H1 (cell line): Measurements from ENCODE around the gene MRPS24. TPM values are rescaled to one million over a fixed set of nuclear protein-coding genes. Genes with fewer than 3 reads are reported as not detected.

Source experiments
- CTCF ChIA-PET: fragments of 300-600 bp; sonication (Branson Sonifier 250); formaldehyde crosslinking; loops from one replicate; lab custom pipeline; 2021; ENCODE audit not compliant: partially characterized antibody; lab: Charles Lee
- POLR2A ChIA-PET: fragments of 300-600 bp; sonication (Branson Sonifier 250); formaldehyde crosslinking; loops from one replicate; lab custom pipeline; 2021; ENCODE audit warnings: inconsistent platforms; ENCODE audit not compliant: partially characterized antibody; lab: Charles Lee
- DNase-seq, 2 experiments: peaks; one replicate each; pipeline versions ENCODE4 v3.0.0 to v3.0.0-alpha.2; 2010 to 2022; ENCODE audit warnings: low spot score in 2 of 2, low read depth in 1 of 2, mixed read lengths in 1 of 2
- FAIRE-seq: peaks from 2 replicates; lab custom pipeline; 2011; peaks lifted over from hg19 to GRCh38; lab: Jason Lieb, UNC
- H2AFZ ChIP-seq: 2 replicates; pipeline ENCODE4 v1.8.1; 2012; ENCODE audit warnings: low read length, inconsistent platforms
- H2AK5ac ChIP-seq: 2 replicates; pipeline ENCODE4 v1.6.1; 2013; ENCODE audit warnings: low read depth, low read length
- H2BK120ac ChIP-seq: replicated peaks from 2 replicates; pipeline ENCODE3; 2013; ENCODE audit warnings: low read depth, low read length, inconsistent platforms
- H2BK12ac ChIP-seq: 2 replicates; pipeline ENCODE4 v1.6.1; 2013; ENCODE audit warnings: low read depth, low read length
- H2BK15ac ChIP-seq: 2 replicates; pipeline ENCODE4 v1.6.1; 2013; ENCODE audit warnings: low read length
- H2BK20ac ChIP-seq: 2 replicates; pipeline ENCODE4 v1.6.1; 2013; ENCODE audit warnings: low read length
- H2BK5ac ChIP-seq: 2 replicates; pipeline ENCODE4 v1.6.1; 2013; ENCODE audit warnings: low read depth, low read length
- H3K14ac ChIP-seq: 2 replicates; pipeline ENCODE4 v1.6.1; 2013; ENCODE audit warnings: inconsistent platforms; ENCODE audit not compliant: insufficient read length
- H3K18ac ChIP-seq: 2 replicates; pipeline ENCODE4 v1.6.1; 2013; ENCODE audit warnings: low read length; ENCODE audit errors: extremely low read depth
- H3K23ac ChIP-seq: 2 replicates; pipeline ENCODE4 v1.6.1; 2013; ENCODE audit warnings: inconsistent platforms; ENCODE audit not compliant: insufficient read length
- H3K23me2 ChIP-seq: 2 replicates; pipeline ENCODE4 v1.6.1; 2013; ENCODE audit warnings: low read depth, low read length
- H3K27ac ChIP-seq: 2 replicates; pipeline ENCODE4 v1.6.1; 2011; ENCODE audit warnings: low read depth, low read length, inconsistent platforms
- H3K27me3 ChIP-seq, 4 experiments: replicated peaks in 1 of 4; 1 replicate in 1 of 4; 2 replicates in 3 of 4; pipeline versions ENCODE4 v1.6.1 to v1.8.1; 2011 to 2013; ENCODE audit warnings: low read length in 3 of 4, mild to moderate bottlenecking in 3 of 4, inconsistent platforms in 2 of 4, mixed read lengths in 2 of 4, moderate library complexity in 1 of 4; ENCODE audit not compliant: control insufficient read depth in 3 of 4, insufficient read depth in 3 of 4; ENCODE audit errors: extremely low read depth in 1 of 4
- H3K36me3 ChIP-seq, 4 experiments: 2 replicates each; pipeline versions ENCODE4 v1.6.1 to v1.8.1; 2011 to 2013; ENCODE audit warnings: mild to moderate bottlenecking in 4 of 4, low read length in 3 of 4, moderate library complexity in 2 of 4, control low read depth in 1 of 4, inconsistent platforms in 1 of 4; ENCODE audit not compliant: insufficient read depth in 4 of 4, control insufficient read depth in 2 of 4
- H3K4ac ChIP-seq: replicated peaks from 2 replicates; pipeline ENCODE3; 2013; ENCODE audit warnings: low read length, low read depth, mixed read lengths, inconsistent platforms; ENCODE audit not compliant: insufficient read length
- H3K4me1 ChIP-seq, 4 experiments: replicated peaks in 1 of 4; 1 replicate in 1 of 4; 2 replicates in 3 of 4; pipeline versions ENCODE4 v1.6.1 to v1.8.1; 2011 to 2013; ENCODE audit warnings: low read length in 3 of 4, inconsistent platforms in 2 of 4, mixed read lengths in 1 of 4; ENCODE audit not compliant: insufficient read depth in 4 of 4, control insufficient read depth in 3 of 4
- H3K4me2 ChIP-seq, 2 experiments: 2 replicates each; pipeline versions ENCODE4 v1.6.1 to v1.8.1; 2011 to 2013; ENCODE audit warnings: low read depth in 2 of 2, low read length in 2 of 2, control low read depth in 1 of 2, inconsistent platforms in 1 of 2, mild to moderate bottlenecking in 1 of 2; ENCODE audit not compliant: insufficient read depth in 1 of 2
- H3K4me3 ChIP-seq, 4 experiments: fragments of 200-600, 300-600 bp in 1 of 4; sonication (generic), shearing (Covaris generic), sonication (Bioruptor Twin) in 1 of 4; 2 replicates each; pipeline versions ENCODE4 v1.5.1 to v1.8.1; 2011 to 2016; ENCODE audit warnings: low read length in 4 of 4, low read depth in 3 of 4, control low read depth in 2 of 4, inconsistent platforms in 2 of 4, mild to moderate bottlenecking in 2 of 4, mixed read lengths in 1 of 4, moderate library complexity in 1 of 4; ENCODE audit not compliant: insufficient read depth in 2 of 4; ENCODE audit errors: extremely low read depth in 1 of 4
- H3K56ac ChIP-seq: replicated peaks from 2 replicates; pipeline ENCODE3; 2013; ENCODE audit warnings: low read depth, mild to moderate bottlenecking, mixed read lengths, low read length, inconsistent platforms; ENCODE audit not compliant: insufficient read length
- H3K79me1 ChIP-seq: 2 replicates; pipeline ENCODE4 v1.6.1; 2013; ENCODE audit warnings: low read depth, low read length, control low read depth
- H3K79me2 ChIP-seq, 2 experiments: 2 replicates each; pipeline versions ENCODE4 v1.6.1 to v1.8.1; 2012 to 2013; ENCODE audit warnings: low read length in 2 of 2, mild to moderate bottlenecking in 2 of 2, inconsistent platforms in 1 of 2; ENCODE audit not compliant: insufficient read depth in 2 of 2, control insufficient read depth in 1 of 2
- H3K9ac ChIP-seq, 4 experiments: replicated peaks in 1 of 4; 1 replicate in 1 of 4; 2 replicates in 3 of 4; pipeline versions ENCODE4 v1.6.1 to v1.8.1; 2011 to 2013; ENCODE audit warnings: low read depth in 3 of 4, low read length in 3 of 4, control low read depth in 2 of 4, mild to moderate bottlenecking in 2 of 4, moderate library complexity in 2 of 4, inconsistent platforms in 1 of 4; ENCODE audit errors: extremely low read depth in 1 of 4
- H3K9me3 ChIP-seq, 2 experiments: 2 replicates each; pipeline versions ENCODE4 v1.6.1 to v1.8.1; 2012 to 2013; ENCODE audit warnings: mild to moderate bottlenecking in 2 of 2, moderate library complexity in 2 of 2, control low read depth in 1 of 2, inconsistent platforms in 1 of 2, low read depth in 1 of 2, low read length in 1 of 2, mixed read lengths in 1 of 2; ENCODE audit not compliant: insufficient read depth in 2 of 2
- H4K20me1 ChIP-seq, 2 experiments: replicated peaks in 1 of 2; 2 replicates each; pipeline versions ENCODE3 to v1.8.1; 2011 to 2013; ENCODE audit warnings: inconsistent platforms in 2 of 2, low read length in 2 of 2, mild to moderate bottlenecking in 1 of 2; ENCODE audit not compliant: insufficient read depth in 2 of 2, control insufficient read depth in 1 of 2
- H4K5ac ChIP-seq: 2 replicates; pipeline ENCODE4 v1.6.1; 2013; ENCODE audit warnings: low read length, low read depth, mixed read lengths, inconsistent platforms; ENCODE audit not compliant: insufficient read length
- H4K8ac ChIP-seq: 2 replicates; pipeline ENCODE4 v1.8.0; 2013; ENCODE audit warnings: mild to moderate bottlenecking, moderate library complexity, low read length, inconsistent platforms; ENCODE audit not compliant: insufficient read depth; ENCODE audit errors: extremely low read depth
- H4K91ac ChIP-seq: replicated peaks from 2 replicates; pipeline ENCODE3; 2013; ENCODE audit warnings: low read length, mixed read lengths, inconsistent platforms; ENCODE audit not compliant: insufficient read length
- ATF3 ChIP-seq: IDR thresholded peaks from 2 replicates; pipeline ENCODE4 v1.6.1; 2011; ENCODE audit warnings: low read depth, mild to moderate bottlenecking, low read length; ENCODE audit not compliant: insufficient read depth
- BRCA1 ChIP-seq: IDR thresholded peaks from 2 replicates; pipeline ENCODE4 v1.6.1; 2012; ENCODE audit warnings: low read depth, low read length, improper control_type of control experiment
- GABPA ChIP-seq: IDR thresholded peaks from 2 replicates; pipeline ENCODE4 v1.6.1; 2011; ENCODE audit warnings: mild to moderate bottlenecking, low read length, moderate library complexity, borderline replicate concordance; ENCODE audit not compliant: insufficient read depth
- GTF2F1 ChIP-seq: IDR thresholded peaks from 2 replicates; pipeline ENCODE4 v1.6.1; 2012; ENCODE audit warnings: low read depth, low read length, improper control_type of control experiment, borderline replicate concordance
- JUN ChIP-seq: IDR thresholded peaks from 2 replicates; pipeline ENCODE4 v1.6.1; 2011; ENCODE audit warnings: low read depth, mild to moderate bottlenecking, improper control_type of control experiment, low read length
- KDM4A ChIP-seq: IDR thresholded peaks from one replicate; pipeline ENCODE4 v1.7.1; 2012; ENCODE audit warnings: low read depth, mild to moderate bottlenecking, moderate library complexity, low read length, inconsistent platforms; ENCODE audit not compliant: severe bottlenecking
- MAFK ChIP-seq: IDR thresholded peaks from 2 replicates; pipeline ENCODE4 v1.6.1; 2012; ENCODE audit warnings: low read depth, mild to moderate bottlenecking, improper control_type of control experiment, low read length
- POLR2A ChIP-seq, 2 experiments: IDR thresholded peaks; 1 replicate in 1 of 2; 2 replicates in 1 of 2; pipeline ENCODE4 v1.6.1; 2011; ENCODE audit warnings: low read depth in 2 of 2, low read length in 2 of 2, mild to moderate bottlenecking in 2 of 2; ENCODE audit errors: control extremely low read depth in 1 of 2
- POU5F1 ChIP-seq: IDR thresholded peaks from 2 replicates; pipeline ENCODE4 v1.6.1; 2011; ENCODE audit warnings: low read depth, mild to moderate bottlenecking, low read length, moderate library complexity
- SP1 ChIP-seq: IDR thresholded peaks from 2 replicates; pipeline ENCODE4 v1.6.1; 2011; ENCODE audit warnings: low read depth, low read length
- SP2 ChIP-seq: IDR thresholded peaks from 2 replicates; pipeline ENCODE4 v1.6.1; 2012; ENCODE audit warnings: mild to moderate bottlenecking, low read length, inconsistent platforms
- ZNF274 ChIP-seq: IDR thresholded peaks from 2 replicates; pipeline ENCODE4 v1.7.0; 2012; ENCODE audit warnings: low read length, borderline replicate concordance; ENCODE audit errors: extremely low read depth
- WGBS, 2 experiments: shearing (Covaris generic) in 1 of 2; methylation state at CpG; one replicate each; pipeline versions ENCODE4 v1.1.6 to v1.1.7; 2013 to 2015; ENCODE audit warnings: low lambda C conversion rate in 2 of 2, mixed read lengths in 2 of 2, inconsistent platforms in 1 of 2, low coverage in 1 of 2, missing lambda C conversion rate in 1 of 2; ENCODE audit not compliant: insufficient replicate concordance in 2 of 2, insufficient coverage in 1 of 2, insufficient read length in 1 of 2; ENCODE audit errors: extremely low coverage in 1 of 2, missing lambda C conversion rate in 1 of 2; 5-methylcytosine and 5-hydroxymethylcytosine counted together
- polyA plus RNA-seq, 7 experiments: library from polyadenylated mRNA; depleted of rRNA in 3 of 7; stranded (reverse) in 5 of 7; unstranded in 2 of 7; fragments of >200 nt in 5 of 7; fragments of 200-250 nt in 2 of 7; gene quantifications; 1 replicate in 5 of 7; 2 replicates in 1 of 7; 4 replicates in 1 of 7; pipeline versions ENCODE4 v1.2.1 to v1.2.3, GENCODE V29; 2011 to 2013; ENCODE audit warnings: missing spikeins in 2 of 7, mixed read lengths in 2 of 7
- total RNA-seq: library from RNA; stranded (reverse); fragmentation: NEBNext Ultra II Directional; extraction: Animal tissue kit (Norgen Biotek cat#: 25700); gene quantifications from 2 replicates; pipeline ENCODE4 v1.2.1, GENCODE V29; 2021

Gene MRPS24
- total and polyA plus RNA-seq, 2 of the 8 experiments (the other 6 are each of a cell fraction or from before 2014, with no cell fraction given) = 133 to 347 TPM

GRCh38 chr7:43823941-43824340, 45.4 kb downstream of the MRPS24 start:
- Histone ChIP-seq H3K4me1 (peaks cover 0 to 10% (median 3%) of the 10 kb centered on the region in 4 experiments; a peak in 3 of 7 replicates), H3K79me1 (no peaks in the 10 kb centered on the region), H3K56ac (no peak overlapping the region), H2BK12ac (no peak overlapping the region), H2AK5ac (no peak overlapping the region), H3K14ac (no peak overlapping the region), H3K4me2 (no peak overlapping the region), H3K23me2 (no peaks in the 10 kb centered on the region), H2BK120ac (no peak overlapping the region), H3K23ac (no peak overlapping the region), H4K20me1 (no peaks in the 10 kb centered on the region), H3K27me3 (peaks cover 0 to 1% (median 0%) of the 10 kb centered on the region in 4 experiments; a peak in 1 of 7 replicates), H4K5ac (no peak overlapping the region), H3K36me3 (no peaks in the 10 kb centered on the region), H3K27ac (no peak overlapping the region), H3K18ac (no peak overlapping the region), H3K4ac (no peak overlapping the region), H3K9ac (no peak overlapping the region), H4K8ac (no peak overlapping the region), H2AFZ (no peak overlapping the region), H3K4me3 (no peak overlapping the region), H4K91ac (no peak overlapping the region), H2BK20ac (no peak overlapping the region), H2BK15ac (no peak overlapping the region), H3K79me2 (no peaks in the 10 kb centered on the region), H3K9me3 (no peaks in the 10 kb centered on the region), H2BK5ac (no peak overlapping the region)
- FAIRE-seq = no peak
- ChIA-PET POLR2A (no interaction called here), CTCF (interaction anchor here (1.8 kb wide), 1 partner anchor 241 kb away, joined by 8 read pairs; the partner anchor contains the start of gene STK17A)
- TF ChIP-seq GTF2F1 = no peak
- no peak for TF ChIP-seq POU5F1
- TF ChIP-seq MAFK = no peak
- no peak for TF ChIP-seq KDM4A
- TF ChIP-seq ZNF274 = no peak
- TF ChIP-seq SP2 = no peak
- no peak for TF ChIP-seq POLR2A (IDR thresholded peaks at IDR 0.05; ENCODE audit: control extremely low read depth in 1 of 2, low read depth in 2 of 2, low read length in 2 of 2)
- TF ChIP-seq SP1 = no peak
- no peak for TF ChIP-seq GABPA
- TF ChIP-seq ATF3 = no peak
- TF ChIP-seq JUN = no peak
- TF ChIP-seq BRCA1 = no peak
- no peak for DNase-seq
- WGBS, 2 experiments = 82% methylated on average over 6 of the region's 6 CpGs; no CpG with 5 or more reads in 1 of the 2 experiments
